HG03135 (cell line): ENCODE results near the gene APCDD1L.

ENCODE experiments used
- ATAC-seq: cut with Tn5 transposase; IDR thresholded peaks from one replicate; pipeline ENCODE4 v1.9.1; 2021; ENCODE audit warnings: mild to moderate bottlenecking, moderate library complexity; ENCODE audit not compliant: unreplicated experiment

Gene APCDD1L

DNA sequence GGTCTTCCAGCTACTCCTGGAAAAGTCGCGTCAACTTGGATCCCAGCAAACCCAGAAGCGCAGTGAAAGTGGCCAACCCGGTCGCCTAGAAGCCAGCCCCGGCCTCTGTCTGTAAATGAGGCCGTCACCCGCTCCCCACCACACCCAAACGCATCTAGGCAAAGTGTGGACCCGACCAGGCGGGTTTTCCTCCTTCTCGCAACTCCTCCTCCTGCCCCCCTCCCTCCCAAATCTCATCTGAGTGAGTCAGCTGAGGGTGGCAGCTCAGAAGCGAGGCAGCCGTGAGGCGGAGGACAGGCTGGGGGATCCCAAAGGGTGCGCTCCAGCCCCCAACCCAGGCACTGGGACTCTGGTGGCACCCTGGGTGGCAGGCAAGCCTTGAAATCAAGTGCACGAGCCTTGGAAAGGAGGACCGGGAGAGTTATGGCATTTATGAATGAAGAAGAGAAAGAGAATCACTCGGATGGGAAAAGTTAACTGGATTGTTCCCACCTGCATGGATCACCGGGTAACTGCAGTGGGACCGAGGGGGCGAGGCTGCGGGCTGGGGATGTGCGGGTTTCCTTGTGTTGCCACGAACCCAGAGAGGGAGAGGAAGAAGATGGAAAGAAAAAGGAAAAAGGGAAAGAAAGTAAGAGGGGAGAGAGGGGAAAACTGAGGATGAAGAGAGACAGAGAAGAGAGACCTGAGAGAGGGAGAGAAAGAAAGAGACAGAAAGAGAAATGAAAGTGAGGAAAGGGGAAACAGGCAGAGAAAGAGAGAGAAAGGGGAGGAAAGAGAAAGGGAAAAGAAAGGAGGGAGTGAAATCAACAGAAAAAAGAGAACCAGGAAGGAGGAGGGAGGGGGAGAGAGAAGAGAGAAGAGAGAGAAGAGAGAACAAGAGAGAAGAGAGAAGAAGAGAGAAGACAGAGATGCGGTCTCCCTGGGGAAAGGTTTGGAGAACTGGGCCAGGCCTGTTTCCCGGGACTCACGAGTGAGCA lies at the start of gene APCDD1L:
Gene APCDD1L, minus strand, starts transcription at position 167 of the 980 bp plus-strand sequence. CDS start 692 bp downstream, outside the sequence.
- ATAC-seq, result no peak

DNA sequence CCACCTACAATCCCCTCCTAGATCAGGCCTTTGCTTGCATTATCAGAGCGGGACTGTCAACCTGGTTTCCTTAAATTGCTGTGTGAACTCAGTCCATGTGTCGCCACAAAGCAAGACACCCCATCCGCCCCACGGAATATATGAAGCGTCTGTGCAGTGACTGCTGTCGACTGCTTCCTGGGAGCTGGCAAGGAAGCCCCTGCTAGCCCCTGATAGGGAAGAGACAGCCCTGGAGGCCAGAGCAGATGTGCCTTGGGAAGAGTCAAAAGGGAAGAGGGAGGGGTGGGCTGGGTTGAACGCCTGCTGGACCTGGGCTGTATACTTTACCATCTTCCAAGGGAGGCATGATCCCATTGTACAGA lies 44.1 kb upstream of the APCDD1L start:
- no peak for ATAC-seq

DNA sequence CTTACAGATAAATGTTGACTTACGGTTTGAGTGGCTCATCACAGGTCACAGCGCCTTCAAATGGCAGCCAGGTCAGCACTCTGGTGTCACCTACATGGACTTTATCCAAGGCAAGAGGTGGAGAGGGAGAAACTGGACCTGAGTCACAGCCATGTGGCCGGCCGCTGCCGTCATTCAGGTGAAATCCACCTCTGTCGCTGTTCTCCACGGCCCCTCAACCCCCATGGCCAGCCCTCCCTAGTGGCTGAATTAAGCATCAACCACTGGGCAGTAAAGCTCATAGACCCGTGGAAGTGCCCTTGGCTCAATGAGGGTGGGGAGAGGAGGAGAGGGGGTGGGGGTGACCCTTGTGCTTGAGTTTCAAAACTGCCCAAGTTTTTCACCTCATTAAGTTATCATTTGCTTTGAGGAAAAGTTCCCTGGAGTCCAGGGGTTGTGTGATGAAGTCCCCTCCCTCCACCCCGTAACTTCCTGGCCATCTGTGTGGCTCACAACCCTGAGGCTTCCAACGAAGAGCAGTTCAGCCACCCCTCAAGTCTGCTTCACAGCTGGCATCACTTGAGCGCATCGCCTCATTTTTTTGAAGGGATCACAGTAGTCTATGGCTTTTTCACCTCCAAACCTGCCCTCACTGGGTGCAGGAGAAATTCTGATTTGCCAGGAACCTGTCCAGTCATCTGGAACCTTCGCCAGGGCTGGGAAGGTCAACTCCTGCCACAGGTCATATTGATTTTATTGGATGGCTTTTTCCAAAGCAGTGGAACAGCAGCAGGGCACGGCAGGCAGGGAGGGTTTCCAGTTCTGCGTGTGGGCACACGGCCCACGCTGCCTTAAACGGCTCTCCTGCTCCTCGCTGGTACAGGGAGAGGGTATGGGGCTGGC lies 43.5 kb upstream of the APCDD1L start:
- ATAC-seq, result no peak

DNA sequence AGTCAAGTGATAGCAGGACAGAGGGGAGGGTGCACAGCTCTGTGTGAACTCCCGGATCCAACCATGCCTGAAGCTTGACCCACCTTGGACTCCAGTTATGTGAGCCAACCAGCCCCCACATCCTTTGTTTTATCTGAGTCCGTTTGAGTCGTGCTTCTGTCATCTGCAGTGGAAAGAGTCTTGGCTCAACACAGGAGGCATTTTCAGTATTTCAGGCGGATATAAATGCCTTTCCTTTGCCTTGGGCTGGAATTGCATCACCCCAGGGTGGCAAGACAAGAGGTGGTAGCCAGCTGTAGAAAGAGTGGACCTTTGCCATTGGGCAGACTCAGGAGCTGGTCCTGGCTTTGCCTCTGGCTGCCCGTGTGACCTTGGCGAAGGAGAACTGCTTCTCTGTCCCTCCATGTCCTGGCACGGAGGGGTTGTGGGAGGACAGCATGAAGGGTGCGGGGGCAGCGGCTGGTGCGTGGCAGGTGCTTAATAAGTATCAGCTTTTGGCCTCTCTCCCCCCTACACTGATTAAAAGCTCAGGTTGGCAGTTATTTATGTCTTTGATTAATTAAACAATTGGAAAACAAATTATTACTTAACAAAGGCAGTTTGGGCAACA lies 42.6 kb upstream of the APCDD1L start:
- ATAC-seq, result no peak

DNA sequence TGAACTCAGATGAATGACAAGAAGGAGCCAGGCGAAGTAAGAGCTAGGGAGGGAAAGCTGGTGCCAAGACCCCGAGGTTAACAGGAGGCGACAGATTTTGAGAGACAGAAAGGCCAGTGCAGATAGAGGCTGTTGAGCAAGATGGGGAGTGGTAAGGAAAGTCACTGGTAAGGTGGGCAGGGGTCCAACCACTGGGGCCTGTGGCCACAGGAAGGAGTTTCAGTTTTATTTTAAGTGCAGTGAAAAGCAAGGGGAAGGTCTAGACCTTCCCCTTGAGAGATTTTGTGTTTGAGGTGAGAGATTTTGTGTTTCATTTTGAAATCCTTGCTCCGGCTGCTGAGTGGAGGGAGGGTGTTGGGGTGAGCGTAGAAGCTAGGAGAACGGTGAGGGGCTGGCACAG lies 41.8 kb upstream of the APCDD1L start:
- ATAC-seq, result no peak

DNA sequence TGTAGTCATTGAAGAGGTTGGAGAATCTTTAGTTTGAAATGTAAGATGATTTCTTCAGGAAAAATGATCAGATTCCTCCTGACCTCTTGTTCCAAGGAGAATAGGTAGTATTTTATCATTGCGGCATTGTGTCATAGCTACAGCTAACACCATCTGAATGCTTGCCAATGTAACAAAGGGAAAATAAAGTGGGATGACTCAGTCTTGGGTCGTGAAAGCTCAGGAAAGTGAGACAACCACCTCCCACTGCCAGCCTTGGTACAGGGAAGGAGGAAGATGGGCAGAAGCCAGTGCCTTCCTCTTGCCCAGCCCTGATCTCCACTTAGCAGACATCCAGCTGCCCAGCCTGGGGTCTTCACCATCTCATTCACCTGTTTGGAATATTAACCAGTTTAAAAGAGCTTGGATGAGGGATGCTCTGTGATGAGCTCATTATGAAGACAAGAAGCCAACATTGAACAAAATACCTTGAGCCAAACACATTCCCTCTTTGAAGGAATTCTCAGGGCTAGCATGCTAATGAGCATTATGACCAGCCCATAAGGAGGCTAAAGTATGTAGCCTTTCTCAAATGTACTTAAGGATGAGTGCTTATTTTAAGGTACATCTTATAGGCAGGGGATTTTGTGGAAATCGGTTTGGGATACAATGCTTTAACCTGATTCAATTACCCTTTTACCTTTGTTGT lies 40.0 kb upstream of the APCDD1L start:
- no peak for ATAC-seq

DNA sequence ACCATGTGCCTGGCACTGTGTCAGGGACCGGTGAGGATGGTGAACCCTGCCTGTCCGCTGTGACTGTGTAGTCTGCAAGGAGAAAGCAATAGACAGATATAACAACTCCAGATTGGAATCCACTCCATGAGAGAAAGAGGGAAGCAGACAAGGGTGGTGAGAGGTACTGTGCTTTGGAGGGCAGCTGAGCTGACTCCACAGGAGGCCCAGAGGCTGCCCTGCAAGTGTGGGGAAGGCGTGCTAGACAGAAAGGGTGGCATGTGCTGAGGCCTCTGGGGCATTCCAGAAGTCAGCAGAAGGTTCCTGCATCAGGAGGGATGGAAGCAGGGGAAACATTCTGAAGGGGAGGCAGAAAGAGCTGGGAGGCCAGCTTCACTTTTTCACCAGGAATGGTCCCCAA lies 39.3 kb upstream of the APCDD1L start:
- ATAC-seq, result no peak

DNA sequence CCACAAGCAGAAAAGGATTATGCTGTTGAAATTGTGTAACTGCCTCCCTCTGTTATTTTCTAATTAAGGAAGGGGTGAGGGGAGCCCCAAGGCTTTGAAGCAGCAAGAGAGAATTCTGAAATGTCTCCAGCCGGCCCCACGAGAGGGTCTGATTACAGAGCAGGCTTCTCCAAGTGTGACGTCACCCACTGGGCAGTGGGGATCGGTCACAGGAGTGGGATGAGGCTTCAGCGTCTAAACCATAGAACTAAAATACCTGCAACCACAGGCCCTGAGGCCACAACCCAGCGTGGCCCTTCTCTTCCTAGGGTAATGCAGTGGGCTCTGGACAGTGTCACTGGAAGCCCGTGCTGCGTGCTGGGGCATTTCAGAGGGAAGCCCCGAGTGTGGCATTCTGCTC lies 38.6 kb upstream of the APCDD1L start:
- no peak for ATAC-seq

DNA sequence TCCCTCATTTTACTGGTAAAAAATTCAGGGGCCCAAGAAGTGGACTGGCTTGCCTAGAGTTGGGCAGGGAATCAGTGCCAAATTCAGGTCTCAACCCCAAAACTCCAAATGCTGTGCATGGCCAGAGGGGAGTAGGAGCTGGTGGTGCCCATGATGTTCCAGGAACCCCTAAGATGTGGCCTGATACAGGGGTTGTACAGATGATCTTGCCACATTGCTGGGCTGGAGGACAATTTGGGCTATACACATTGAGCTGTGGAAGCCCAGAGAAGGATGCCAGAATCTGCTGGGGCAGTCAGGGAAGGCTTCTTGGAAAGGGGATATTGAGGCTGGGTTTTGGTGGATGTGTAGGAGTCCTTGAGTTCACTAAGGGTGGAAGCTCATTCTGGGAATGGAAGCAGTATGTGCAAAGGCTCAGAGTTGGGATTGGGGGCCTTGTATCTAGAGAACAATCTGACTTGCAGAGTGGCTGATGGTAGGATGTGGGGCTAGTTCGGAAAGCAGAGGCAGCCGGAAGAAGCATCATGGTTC lies 38.0 kb upstream of the APCDD1L start:
- no peak for ATAC-seq

DNA sequence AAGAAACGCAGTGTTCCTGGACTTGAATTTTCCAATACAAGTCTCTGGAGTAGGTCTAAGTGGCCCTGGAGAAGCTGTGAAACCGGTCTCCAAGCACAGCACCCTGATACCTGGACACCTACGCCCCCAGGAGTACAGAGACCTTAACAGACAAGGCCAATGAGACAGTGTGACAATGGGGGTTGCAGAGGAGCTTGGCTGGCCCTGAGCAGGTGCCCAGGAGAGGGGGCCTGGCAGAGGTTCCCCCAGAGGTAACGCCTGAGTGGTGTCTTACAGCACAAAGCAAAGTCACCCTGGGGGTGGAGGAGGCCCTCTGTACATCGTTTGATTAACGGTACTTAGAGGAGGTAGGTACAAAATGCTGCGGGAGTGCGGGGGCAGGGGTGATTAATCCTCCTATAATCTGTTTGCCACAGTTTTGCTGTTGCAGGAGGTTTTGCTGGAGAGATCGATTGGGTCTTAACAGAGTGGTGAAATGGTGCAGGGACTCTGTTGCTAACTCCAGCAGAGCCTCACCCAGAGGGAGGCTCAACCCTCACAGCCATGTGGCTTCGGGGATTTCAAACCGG lies 37.3 kb upstream of the APCDD1L start:
- no peak for ATAC-seq

DNA sequence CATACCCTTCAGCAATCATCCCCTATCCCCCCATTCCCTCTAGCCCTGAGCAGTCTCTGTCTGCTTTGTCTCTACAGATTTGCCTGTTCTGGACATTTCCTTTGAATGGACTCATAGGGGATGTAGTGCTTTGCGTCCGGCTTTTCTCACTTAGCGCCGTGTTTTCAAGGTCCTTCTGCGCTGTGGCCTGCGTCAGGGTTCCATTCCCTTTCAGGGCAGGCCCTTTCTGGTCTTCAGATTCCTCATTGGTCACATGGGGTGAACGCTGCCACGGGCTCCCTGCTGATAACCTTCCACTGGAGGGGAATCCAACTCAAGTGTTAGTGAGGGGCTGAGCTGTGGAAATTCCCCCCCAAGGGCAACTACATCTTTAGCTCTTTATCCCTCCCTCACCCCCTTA lies 36.4 kb upstream of the APCDD1L start:
- no peak for ATAC-seq

DNA sequence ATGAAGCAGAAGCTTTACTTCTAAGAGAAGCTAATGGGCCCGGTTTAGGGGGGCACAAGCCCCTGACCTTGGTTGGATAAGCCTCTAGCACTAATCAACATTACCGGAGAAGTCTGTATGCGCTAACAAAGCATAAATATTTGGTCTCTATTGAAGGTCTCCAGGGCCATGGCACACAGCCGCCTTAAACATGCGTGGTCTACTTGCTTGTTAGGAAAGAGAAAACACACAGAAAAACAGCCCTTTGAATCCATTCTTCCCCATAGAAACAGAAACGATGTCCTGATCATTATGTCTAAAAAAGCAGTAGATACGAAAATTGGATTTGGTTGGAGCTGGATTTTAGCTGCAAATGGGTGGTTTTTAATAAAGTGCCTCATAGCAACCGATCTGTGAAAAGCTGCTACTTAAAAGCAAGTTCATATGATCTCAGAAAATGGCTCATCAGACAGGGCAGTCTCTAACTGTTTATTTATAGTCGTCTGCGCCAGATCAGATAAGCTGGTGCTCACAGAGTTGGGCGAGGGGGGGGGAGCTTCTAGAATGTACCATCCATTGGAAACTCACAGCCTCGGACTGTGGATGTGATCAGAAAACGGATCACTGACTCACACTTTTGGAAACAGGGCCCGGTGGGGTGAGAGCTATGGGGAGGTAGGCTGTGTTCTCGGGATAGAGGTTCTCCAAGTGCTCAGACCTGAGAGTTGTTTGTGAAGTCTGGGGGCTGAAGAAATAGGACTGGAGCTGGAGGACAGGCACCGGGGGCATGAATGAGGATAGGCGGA lies 35.3 kb upstream of the APCDD1L start:
- no peak for ATAC-seq

DNA sequence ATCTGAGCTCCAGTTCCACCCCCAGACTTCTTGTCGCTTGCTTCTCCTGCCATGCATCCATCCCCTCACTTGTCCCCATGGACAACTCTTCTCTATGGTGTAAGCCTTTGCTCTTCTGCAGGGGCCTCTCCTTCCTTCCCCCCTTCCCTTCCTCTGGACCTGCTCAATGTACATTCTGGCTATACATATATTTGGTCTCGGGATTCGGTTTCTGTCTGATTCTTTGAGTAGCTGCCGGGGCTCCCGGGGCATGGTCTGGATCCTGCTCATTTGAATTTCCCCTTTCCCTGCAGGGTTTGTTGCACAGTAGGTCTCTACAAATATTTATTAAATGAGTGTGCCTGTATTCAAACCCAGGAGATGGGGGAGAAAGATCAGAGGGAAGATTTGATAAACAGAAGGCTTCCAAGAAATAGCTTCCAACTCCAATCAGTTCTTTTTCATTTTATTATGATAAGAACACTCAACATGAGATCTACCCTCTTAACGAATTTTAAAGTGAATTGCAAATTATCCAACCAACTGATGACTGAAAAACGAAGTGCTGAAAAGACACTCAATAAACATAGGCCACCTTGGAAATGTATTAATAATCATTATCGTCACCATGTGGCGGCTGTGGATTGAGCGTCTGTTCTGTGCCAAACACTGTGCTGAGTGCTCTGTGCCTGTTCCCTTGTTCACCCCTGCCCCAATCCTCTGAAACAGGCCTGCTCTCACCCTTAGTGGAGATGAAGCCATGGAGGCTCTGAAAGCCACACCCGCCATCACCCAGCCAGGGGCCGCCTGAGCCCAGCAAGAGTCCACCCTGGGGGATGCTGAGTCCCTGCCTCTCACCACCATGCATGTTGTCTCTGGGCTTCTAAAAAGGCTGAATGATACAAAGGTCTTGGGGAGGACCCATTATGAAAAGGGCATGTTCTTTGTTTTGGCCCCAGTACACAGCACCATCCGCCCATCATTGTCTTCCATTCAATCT lies 34.3 kb upstream of the APCDD1L start:
- ATAC-seq, result no peak

DNA sequence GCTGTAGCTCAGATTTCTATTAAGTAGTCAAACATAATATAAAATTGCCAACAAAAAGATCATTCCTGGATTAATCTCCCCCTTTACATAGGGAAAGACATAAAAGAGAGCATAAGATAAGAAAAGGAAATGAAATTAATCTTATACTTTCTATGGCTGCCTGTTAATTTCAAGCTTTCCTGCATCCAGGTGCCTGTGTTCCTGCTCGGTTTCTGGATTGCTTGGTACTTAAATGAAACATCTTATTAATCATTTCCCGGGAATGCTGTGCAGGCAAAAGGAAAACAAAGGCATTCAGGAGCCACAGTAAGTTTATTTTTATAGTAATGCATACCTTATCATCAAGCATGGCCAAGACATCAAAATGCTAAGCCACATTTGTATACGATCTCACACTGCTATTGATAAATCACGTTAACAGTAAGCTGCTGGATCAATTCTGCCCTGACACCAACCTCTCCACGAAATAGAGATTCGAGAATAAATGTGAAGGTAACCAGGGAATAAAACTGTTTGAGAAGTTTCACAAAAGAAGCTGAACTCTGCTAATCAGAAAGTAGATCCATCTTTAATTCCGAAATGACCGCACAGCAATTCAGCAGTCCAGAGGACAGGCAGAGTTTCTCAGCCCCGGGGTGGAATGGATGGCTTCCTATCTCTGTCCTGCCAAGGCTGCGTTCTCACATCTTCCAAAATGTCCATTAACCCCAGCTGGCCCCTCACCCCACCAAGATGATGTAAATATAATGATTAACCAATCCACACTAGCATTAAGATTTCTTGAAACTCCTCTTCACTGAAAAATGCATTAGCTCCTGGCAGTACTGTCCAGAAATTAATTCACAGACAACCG lies 32.6 kb upstream of the APCDD1L start:
- no peak for ATAC-seq

DNA sequence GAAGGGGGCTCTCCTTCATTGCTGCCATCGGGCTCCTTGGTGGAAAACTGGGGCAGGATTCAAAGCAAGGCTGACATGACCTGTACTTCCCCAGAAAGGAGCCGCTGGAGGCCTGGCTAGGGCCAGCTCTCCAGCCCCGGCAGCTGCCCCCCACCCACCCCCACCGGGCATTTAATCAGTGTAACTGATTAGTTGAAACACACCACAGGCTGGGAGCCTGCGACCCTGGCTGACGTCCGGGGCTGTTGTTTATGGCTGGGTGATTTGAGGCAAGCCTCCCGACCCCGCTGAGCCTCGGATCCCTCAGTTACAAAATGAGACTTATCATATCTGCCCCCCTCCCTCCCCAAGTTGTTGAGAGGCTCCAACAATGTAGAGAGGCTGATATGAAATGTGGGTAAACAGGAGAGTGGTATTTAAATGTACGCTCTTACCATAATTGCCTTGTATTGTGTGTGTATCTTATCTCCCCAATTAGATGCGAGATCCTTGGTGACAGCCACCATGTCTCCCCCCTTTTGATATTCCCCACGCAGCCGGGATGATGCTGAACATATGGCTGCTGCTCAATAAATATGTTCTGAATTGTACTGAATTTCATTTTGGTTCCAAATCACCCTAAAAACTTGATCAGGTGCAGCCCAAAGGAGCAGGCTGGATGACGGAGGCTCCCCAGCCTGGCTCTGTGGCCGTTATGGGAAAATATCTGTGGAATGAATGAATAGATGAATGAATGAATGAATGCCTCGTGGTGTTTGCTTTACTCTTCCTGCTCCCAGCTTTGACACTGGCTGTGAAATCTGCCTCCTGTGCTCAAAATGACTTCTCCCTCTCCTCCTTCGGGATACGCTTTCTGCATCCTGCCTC lies 31.8 kb upstream of the APCDD1L start:
- ATAC-seq, result no peak

DNA sequence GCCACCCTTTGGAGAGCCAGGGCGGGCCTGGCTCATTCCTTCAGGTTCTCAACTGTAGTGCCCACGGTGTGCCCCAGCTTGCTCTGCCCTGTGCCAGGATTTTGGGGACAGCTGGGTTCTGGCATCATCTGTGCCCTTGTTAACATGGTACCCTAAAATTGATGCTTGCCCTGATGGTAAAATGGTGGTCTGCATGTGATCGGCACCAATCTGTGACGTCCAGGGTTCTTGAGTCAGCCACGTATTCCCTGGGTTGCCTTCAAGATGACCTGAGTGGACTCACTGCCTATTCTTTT lies 31.2 kb upstream of the APCDD1L start:
- no peak for ATAC-seq
